LNCaP clone FGC (cell line): ENCODE data around the gene NEFH.
"Not testable (repeated sequence)": the region's sequence is repeated elsewhere in the genome, so short reads cannot be mapped to it uniquely, and the experiment has no call there.

Experiments used
- DNase-seq: peaks from one replicate; pipeline ENCODE4 v3.0.0-alpha.2; 2011; ENCODE audit warnings: low read depth
- H3K4me3 ChIP-seq: 2 replicates; pipeline ENCODE4 v1.5.1; 2011; ENCODE audit warnings: mild to moderate bottlenecking, low read depth, low read length, control low read depth
- CTCF ChIP-seq: IDR thresholded peaks from 2 replicates; pipeline ENCODE4 v1.5.1; 2012; ENCODE audit warnings: mild to moderate bottlenecking; ENCODE audit not compliant: control insufficient read depth, insufficient read depth; ENCODE audit errors: extremely low read depth

The NEFH gene

GRCh38 chr22:29479417-29480261 is at the start of gene NEFH:
Gene NEFH, plus strand, starts transcription at chr22:29480218. Its CDS starts 45 bp downstream, at chr22:29480263.
- H3K4me3 ChIP-seq, result no peak within 1 kb of the TSS
- no peak for TF ChIP-seq CTCF
- DNase-seq, result no peak

GRCh38 chr22:29431986-29432385 is 48.0 kb upstream of the NEFH start:
- TF ChIP-seq CTCF, result no peak
- no peak for DNase-seq
- H3K4me3 ChIP-seq, result no peak overlapping the region

- no peak for DNase-seq
- no peak for TF ChIP-seq CTCF
- H3K4me3 ChIP-seq, result no peak overlapping the region
These were observed 46.2 kb upstream of the NEFH start for GRCh38 chr22:29433856-29434255.

- DNase-seq, result no peak
- no peak for TF ChIP-seq CTCF
- no peak overlapping the region for H3K4me3 ChIP-seq
These were observed 45.7 kb upstream of the NEFH start for GRCh38 chr22:29434288-29434687.

- H3K4me3 ChIP-seq, result no peak overlapping the region
- no peak for TF ChIP-seq CTCF
- DNase-seq, result no peak
These were observed 44.5 kb upstream of the NEFH start for GRCh38 chr22:29435236-29436136.

- H3K4me3 ChIP-seq, DNase-seq: not testable (repeated sequence)
These were observed 41.7 kb upstream of the NEFH start, which contains the start of gene RFPL1 for GRCh38 chr22:29438283-29438682. Gene RFPL1, plus strand, starts transcription at chr22:29438583.

- TF ChIP-seq CTCF, result no peak
- DNase-seq, result no peak
- no peak overlapping the region for H3K4me3 ChIP-seq
These were observed 37.0 kb upstream of the NEFH start for GRCh38 chr22:29442976-29443375.
